Heart left ventricle (tissue), 13 donors: ENCODE results near the gene TAF6.

Experiments
- CTCF ChIP-seq, 12 donors: fragments of 200-600 bp; sonication (generic) in 4 of 12; IDR thresholded peaks; one replicate each; pipeline versions ENCODE4 v1.5.0 to v1.8.0; 2018 to 2022; ENCODE audit warnings: antibody characterized with exemption in 12 of 12, mild to moderate bottlenecking in 5 of 12
- POLR2A ChIP-seq, 2 donors: fragments of 450-650 bp; IDR thresholded peaks; one replicate each; pipeline ENCODE4 v1.6.1; 2017; ENCODE audit warnings: antibody characterized with exemption in 2 of 2, mild to moderate bottlenecking in 2 of 2, moderate library complexity in 2 of 2
- donor health status: ischemic (EF 13 %, LVEDD 7.1; RV severe dilation, severe dysfunction).
- donor health status: DM: no; HTN: yes; CAD: no.
- donor health status: DM: no; HTN: no; CAD: no.
- donor health status: ischemic (EF 25% LVEDD 6.9; RV normal size, moderate dysfunction).
- donor health status: ischemic (EF 25% LVEDD 5.7; RV mildly dilated, moderate dysfunction).
- donor health status: ischemic (EF 35%, LVEDD 5.7; RV mildly dilated, moderate dysfunction).
- donor health status: nonischemic (EF 11% LVEDD 7.7; RV severe dilation, severe dysfunction).
- donor health status: DM: yes; HTN: yes; CAD: no.
- donor health status: PGD.
- donor health status: ischemic (EF 29% LVEDD 5.4; RV normal size, mild dysfunction).
- donor health status: nonischemic (EF 23%, LVEDD 6.1; RV moderate dilation, normal function).

- no peak for TF ChIP-seq CTCF (IDR thresholded peaks at IDR 0.05)
- no peak for TF ChIP-seq POLR2A (IDR thresholded peaks at IDR 0.05)
These were observed 11.3 kb downstream of the TAF6 start for GRCh38 chr7:100107890-100108289.
